ENCODE measurements around the gene SLC39A7.

Gene SLC39A7

DNA sequence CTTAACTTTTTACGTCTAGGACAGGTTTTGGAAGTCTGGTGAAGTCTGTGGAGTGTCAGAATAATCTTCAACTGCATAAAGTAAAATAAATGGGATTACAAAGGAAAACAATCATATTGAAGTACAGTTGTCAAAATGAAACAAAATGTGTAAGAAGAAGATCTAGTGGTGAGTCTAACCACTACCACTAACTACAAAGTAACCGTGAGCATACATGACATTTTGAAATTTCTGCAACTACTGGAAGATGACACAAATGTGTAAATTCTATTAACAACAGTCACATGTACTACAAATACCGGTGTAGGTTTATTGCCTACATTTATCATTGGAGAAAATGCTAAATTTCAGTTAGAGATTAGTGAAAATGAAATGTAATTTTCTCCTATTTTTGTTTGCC, 41.3 kb downstream of the SLC39A7 start:
- peaks cover 1% of the 10 kb centered on the region for H3K27me3 ChIP-seq (ENCODE audit: insufficient read depth, low read length, poor library complexity)
- H3K23ac ChIP-seq (ENCODE audit: low read length) = no peak overlapping the region

DNA sequence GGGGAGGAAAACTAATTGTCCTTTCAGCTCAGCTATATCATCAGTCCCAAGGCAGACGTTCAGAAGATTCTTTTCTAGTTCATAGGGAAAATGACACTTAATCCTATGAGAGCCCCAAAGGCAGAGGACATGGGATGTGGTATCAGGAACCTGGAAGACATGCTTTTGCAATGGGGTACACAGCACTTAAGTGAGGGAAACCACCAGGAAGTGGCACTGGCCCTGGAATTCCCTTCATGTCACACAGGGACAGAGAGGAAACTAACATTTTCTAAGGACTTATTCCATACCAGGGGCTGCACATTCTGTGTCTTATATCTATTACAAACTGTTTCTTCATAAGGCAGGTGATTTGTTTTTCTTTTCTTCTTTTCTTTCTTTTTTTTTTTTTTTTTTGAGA, 42.8 kb downstream of the SLC39A7 start:
- H3K18ac ChIP-seq (ENCODE audit: low read length) = no peak overlapping the region
- H3K4me3 ChIP-seq (ENCODE audit: low read length) = no peak overlapping the region
- no peak overlapping the region for H3K4ac ChIP-seq (ENCODE audit: low read depth, low read length)
- H3K4me1 ChIP-seq (ENCODE audit: control insufficient read depth, low read depth, low read length) = no peaks in the 10 kb centered on the region
- no peaks in the 10 kb centered on the region for H3K79me1 ChIP-seq (ENCODE audit: low read length)
- no peak for DNase-seq
- H4K5ac ChIP-seq (ENCODE audit: low read length) = no peak overlapping the region
- peaks cover 1% of the 10 kb centered on the region for H3K27me3 ChIP-seq (ENCODE audit: insufficient read depth, low read length, poor library complexity)
- H2AK5ac ChIP-seq (ENCODE audit: low read length) = no peak overlapping the region
- no peak overlapping the region for H3K9ac ChIP-seq (ENCODE audit: low read length)
- no peak overlapping the region for H3K56ac ChIP-seq (ENCODE audit: low read length)
- no peak overlapping the region for H3K23ac ChIP-seq (ENCODE audit: low read length)
- no peak overlapping the region for H4K8ac ChIP-seq (ENCODE audit: low read depth, low read length)
- no peaks in the 10 kb centered on the region for H3K36me3 ChIP-seq (ENCODE audit: control insufficient read depth, insufficient read depth, low read length)
- no peak overlapping the region for H2BK120ac ChIP-seq (ENCODE audit: low read depth, low read length)
- no peak overlapping the region for H2BK5ac ChIP-seq (ENCODE audit: low read length)
- H2BK15ac ChIP-seq (replicated peaks; ENCODE audit: low read depth) = no peak overlapping the region
- WGBS (ENCODE audit: extremely low coverage, insufficient coverage, low lambda C conversion rate) = no CpG with 5 or more reads among the region's 1 CpG
- no peak overlapping the region for H3K27ac ChIP-seq (ENCODE audit: low read depth, low read length)
- H3K4me2 ChIP-seq (ENCODE audit: low read length) = no peak overlapping the region
- H3K79me2 ChIP-seq (ENCODE audit: control insufficient read depth, insufficient read depth, low read length) = no peaks in the 10 kb centered on the region

More for the DNA sequence above, 41.3 kb downstream of the SLC39A7 start:
- Histone ChIP-seq H3K18ac (ENCODE audit: low read length) (no peak overlapping the region), H3K9ac (ENCODE audit: low read length) (no peak overlapping the region), H3K4me2 (ENCODE audit: low read length) (no peak overlapping the region), H2AK5ac (ENCODE audit: low read length) (no peak overlapping the region), H3K36me3 (ENCODE audit: control insufficient read depth, insufficient read depth, low read length) (no peaks in the 10 kb centered on the region), H3K4ac (ENCODE audit: low read depth, low read length) (no peak overlapping the region), H3K4me3 (ENCODE audit: low read length) (no peak overlapping the region), H2BK15ac (replicated peaks; ENCODE audit: low read depth) (no peak overlapping the region), H4K8ac (ENCODE audit: low read depth, low read length) (no peak overlapping the region), H3K4me1 (ENCODE audit: control insufficient read depth, low read depth, low read length) (no peaks in the 10 kb centered on the region), H3K79me2 (ENCODE audit: control insufficient read depth, insufficient read depth, low read length) (no peaks in the 10 kb centered on the region), H3K27ac (ENCODE audit: low read depth, low read length) (no peak overlapping the region), H3K56ac (ENCODE audit: low read length) (no peak overlapping the region), H4K5ac (ENCODE audit: low read length) (no peak overlapping the region), H3K79me1 (ENCODE audit: low read length) (no peaks in the 10 kb centered on the region), H2BK120ac (ENCODE audit: low read depth, low read length) (no peak overlapping the region), H2BK5ac (ENCODE audit: low read length) (no peak overlapping the region)
- no CpG with 5 or more reads among the region's 3 CpGs for whole genome bisulfite sequencing (ENCODE audit: extremely low coverage, insufficient coverage, low lambda C conversion rate)
- DNase-seq = no peak

DNA sequence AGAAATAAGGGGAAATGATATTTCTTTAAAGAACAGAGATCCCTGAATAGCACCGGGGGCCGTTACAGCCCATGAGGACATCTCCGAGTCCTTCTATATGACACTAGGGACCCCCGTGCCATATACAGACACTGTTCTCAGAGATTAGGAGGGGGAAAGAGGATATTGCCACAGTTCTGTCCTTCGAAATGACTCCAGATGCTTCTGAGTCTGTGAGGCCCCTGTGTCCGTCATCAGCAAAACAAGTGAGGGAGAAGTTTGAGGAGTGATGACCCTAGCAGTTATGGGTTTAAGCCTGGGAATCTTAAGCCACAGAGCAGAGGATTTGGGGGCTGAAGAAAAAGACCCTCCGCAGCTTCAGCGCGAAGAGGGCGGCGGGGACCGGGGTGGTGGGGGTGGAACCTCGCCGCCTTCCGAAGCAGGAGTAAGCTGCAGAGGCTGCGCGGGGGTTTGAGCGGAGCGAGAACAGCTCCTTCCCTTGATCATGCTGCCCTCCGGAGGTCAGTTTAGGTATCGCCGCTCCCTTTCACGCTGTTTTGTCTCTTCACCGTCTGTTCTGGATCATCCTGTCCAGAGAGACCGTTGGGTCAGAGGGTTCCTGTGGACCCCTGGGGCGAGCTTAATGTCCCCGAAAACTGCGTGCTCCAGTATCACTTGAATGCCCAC, 47.4 kb downstream of the SLC39A7 start:
- no peaks in the 10 kb centered on the region for H3K79me1 ChIP-seq (ENCODE audit: low read length)
- no peak overlapping the region for H3K23ac ChIP-seq (ENCODE audit: low read length)
- H3K36me3 ChIP-seq (ENCODE audit: control insufficient read depth, insufficient read depth, low read length) = no peaks in the 10 kb centered on the region
- H4K8ac ChIP-seq (ENCODE audit: low read depth, low read length) = no peak overlapping the region
- peak; percentile 90 for DNase-seq
- no peak overlapping the region for H2BK15ac ChIP-seq (replicated peaks; ENCODE audit: low read depth)
- no peak overlapping the region for H3K4ac ChIP-seq (ENCODE audit: low read depth, low read length)
- no peak overlapping the region for H2AK5ac ChIP-seq (ENCODE audit: low read length)
- no peak overlapping the region for H3K27ac ChIP-seq (ENCODE audit: low read depth, low read length)
- peaks cover 1% of the 10 kb centered on the region for H3K27me3 ChIP-seq (ENCODE audit: insufficient read depth, low read length, poor library complexity)
- peak overlapping the region; percentile 100 for H3K4me2 ChIP-seq (ENCODE audit: low read length)
- peaks cover 3% of the 10 kb centered on the region for H3K4me1 ChIP-seq (ENCODE audit: control insufficient read depth, low read depth, low read length)
- no peak overlapping the region for H3K4me3 ChIP-seq (ENCODE audit: low read length)
- no CpG with 5 or more reads among the region's 28 CpGs for WGBS (ENCODE audit: extremely low coverage, insufficient coverage, low lambda C conversion rate)
- peak overlapping the region; percentile 83 for H3K56ac ChIP-seq (ENCODE audit: low read length)
- H3K79me2 ChIP-seq (ENCODE audit: control insufficient read depth, insufficient read depth, low read length) = no peaks in the 10 kb centered on the region
- peak overlapping the region; percentile 75 for H3K9ac ChIP-seq (ENCODE audit: low read length)
- H2BK5ac ChIP-seq (ENCODE audit: low read length) = no peak overlapping the region
- no peak overlapping the region for H4K5ac ChIP-seq (ENCODE audit: low read length)
- H3K18ac ChIP-seq (ENCODE audit: low read length) = no peak overlapping the region
- no peak overlapping the region for H2BK120ac ChIP-seq (ENCODE audit: low read depth, low read length)

DNA sequence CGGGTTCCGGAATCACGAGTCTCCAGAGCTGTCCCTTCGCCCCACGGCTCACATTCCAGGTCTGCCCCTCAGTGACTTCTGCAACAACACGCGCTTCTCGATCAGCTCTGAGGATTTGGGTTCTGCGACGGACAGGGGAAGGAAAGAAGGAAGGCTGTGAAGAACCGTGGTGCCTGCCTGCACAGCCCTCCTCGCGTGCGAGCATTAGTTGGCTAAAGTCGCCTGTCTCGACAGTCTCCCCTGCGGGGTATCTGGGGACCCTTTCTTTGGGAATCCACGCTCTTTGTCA, 47.9 kb downstream of the SLC39A7 start:
- Histone ChIP-seq H2AK5ac (ENCODE audit: low read length) (no peak overlapping the region), H3K4me1 (ENCODE audit: control insufficient read depth, low read depth, low read length) (peaks cover 3% of the 10 kb centered on the region), H3K79me2 (ENCODE audit: control insufficient read depth, insufficient read depth, low read length) (no peaks in the 10 kb centered on the region), H3K4me3 (ENCODE audit: low read length) (peak overlapping the region; percentile 40), H2BK120ac (ENCODE audit: low read depth, low read length) (no peak overlapping the region), H3K4ac (ENCODE audit: low read depth, low read length) (no peak overlapping the region), H3K79me1 (ENCODE audit: low read length) (no peaks in the 10 kb centered on the region), H4K8ac (ENCODE audit: low read depth, low read length) (no peak overlapping the region), H3K27me3 (ENCODE audit: insufficient read depth, low read length, poor library complexity) (peaks cover 1% of the 10 kb centered on the region), H3K4me2 (ENCODE audit: low read length) (peak overlapping the region; percentile 100), H4K5ac (ENCODE audit: low read length) (no peak overlapping the region), H2BK5ac (ENCODE audit: low read length) (no peak overlapping the region), H3K36me3 (ENCODE audit: control insufficient read depth, insufficient read depth, low read length) (no peaks in the 10 kb centered on the region), H3K18ac (ENCODE audit: low read length) (no peak overlapping the region), H3K9ac (ENCODE audit: low read length) (peak overlapping the region; percentile 69), H3K56ac (ENCODE audit: low read length) (peak overlapping the region; percentile 83), H2BK15ac (replicated peaks; ENCODE audit: low read depth) (no peak overlapping the region), H3K23ac (ENCODE audit: low read length) (no peak overlapping the region), H3K27ac (ENCODE audit: low read depth, low read length) (no peak overlapping the region)
- WGBS (ENCODE audit: extremely low coverage, insufficient coverage, low lambda C conversion rate) = no CpG with 5 or more reads among the region's 18 CpGs
- DNase-seq = no peak

DNA sequence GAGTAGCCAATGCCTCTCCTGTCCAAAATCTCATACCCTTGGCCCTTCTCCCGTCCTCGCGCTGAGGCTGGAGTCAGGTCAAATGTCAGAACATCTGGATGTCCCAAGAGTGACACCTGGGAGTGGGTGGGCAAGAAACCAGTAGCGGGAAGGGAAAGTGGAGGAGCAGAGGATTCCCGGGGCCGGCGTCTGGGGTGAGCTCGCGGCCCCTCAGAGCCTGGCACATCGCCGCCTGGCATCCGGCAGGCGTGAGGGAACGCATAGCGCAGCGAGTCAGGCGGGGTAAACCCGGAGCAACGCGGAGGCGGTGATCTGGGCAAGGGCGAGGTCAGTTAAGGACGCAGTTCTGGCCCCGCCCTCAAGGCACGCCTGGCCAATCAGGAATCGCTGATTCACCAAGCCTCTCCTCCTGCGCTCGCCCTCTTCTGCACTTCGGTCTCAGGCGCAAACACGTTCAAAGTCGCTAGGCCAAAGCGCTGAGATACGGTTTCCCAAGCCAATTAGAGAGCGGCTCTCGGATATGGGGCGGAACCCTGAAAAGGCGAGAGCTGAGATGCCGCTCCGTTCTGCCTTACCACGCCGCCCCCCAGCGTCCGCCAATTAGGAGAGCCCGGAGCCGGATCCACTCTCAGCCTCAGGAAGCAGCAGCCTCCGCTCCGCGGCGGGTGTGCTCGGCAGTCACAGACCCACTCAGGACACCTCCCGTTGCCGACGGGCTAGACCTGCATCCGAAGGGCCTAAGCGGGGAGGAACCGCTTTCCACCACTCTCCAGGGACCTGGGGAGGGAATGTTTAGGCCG, 48.5 kb downstream of the SLC39A7 start:
- Histone ChIP-seq H3K27me3 (ENCODE audit: insufficient read depth, low read length, poor library complexity) (peaks cover 1% of the 10 kb centered on the region), H4K8ac (ENCODE audit: low read depth, low read length) (no peak overlapping the region), H3K4me2 (ENCODE audit: low read length) (peak overlapping the region; percentile 100), H3K56ac (ENCODE audit: low read length) (peak overlapping the region; percentile 98), H3K4me1 (ENCODE audit: control insufficient read depth, low read depth, low read length) (peaks cover 3% of the 10 kb centered on the region), H3K79me2 (ENCODE audit: control insufficient read depth, insufficient read depth, low read length) (no peaks in the 10 kb centered on the region), H3K36me3 (ENCODE audit: control insufficient read depth, insufficient read depth, low read length) (no peaks in the 10 kb centered on the region), H2BK5ac (ENCODE audit: low read length) (no peak overlapping the region), H2BK15ac (replicated peaks; ENCODE audit: low read depth) (no peak overlapping the region), H3K79me1 (ENCODE audit: low read length) (no peaks in the 10 kb centered on the region), H3K9ac (ENCODE audit: low read length) (peak overlapping the region; percentile 94), H3K18ac (ENCODE audit: low read length) (no peak overlapping the region), H2BK120ac (ENCODE audit: low read depth, low read length) (no peak overlapping the region), H3K4ac (ENCODE audit: low read depth, low read length) (no peak overlapping the region), H3K23ac (ENCODE audit: low read length) (no peak overlapping the region), H4K5ac (ENCODE audit: low read length) (no peak overlapping the region), H3K27ac (ENCODE audit: low read depth, low read length) (peak overlapping the region; percentile 65), H2AK5ac (ENCODE audit: low read length) (no peak overlapping the region), H3K4me3 (ENCODE audit: low read length) (peak overlapping the region; percentile 66)
- WGBS (ENCODE audit: extremely low coverage, insufficient coverage, low lambda C conversion rate) = no CpG with 5 or more reads among the region's 58 CpGs
- peak; percentile 99 for DNase-seq
